Activated B cell treated with CpG ODN at 0.5 μM for 24 hours (primary cell): Measurements from ENCODE around the gene POM121. TPM values are rescaled to one million over a fixed set of nuclear protein-coding genes. Genes with fewer than 3 reads are reported as not detected.
"Not testable (repeated sequence)": the region's sequence is repeated elsewhere in the genome, so short reads cannot be mapped to it uniquely, and the experiment has no call there.

Source experiments
- ATAC-seq: fragments of 200-7000 bp; cut with Tn5 transposase; one replicate; pipeline ENCODE4 v1.10.0; 2021; ENCODE audit warnings: low read depth, mild to moderate bottlenecking, moderate library complexity
- CTCF ChIA-PET: fragments of 350-600 bp; sonication (Branson Sonifier 250); formaldehyde crosslinking; loops from one replicate; lab custom pipeline; 2021; ENCODE audit warnings: antibody characterized with exemption; lab: Charles Lee
- POLR2A ChIA-PET: fragments of 350-600 bp; sonication (Branson Sonifier 250); formaldehyde crosslinking; loops from one replicate; lab custom pipeline; 2021; ENCODE audit warnings: antibody characterized with exemption; lab: Charles Lee
- DNase-seq: peaks from one replicate; pipeline ENCODE4 v3.0.0; 2022
- H3K27ac Mint-ChIP-seq: one replicate; pipeline ENCODE4 v1.8.0; 2020; ENCODE audit warnings: mixed read lengths
- H3K27me3 Mint-ChIP-seq: one replicate; pipeline ENCODE4 v1.8.0; 2021; ENCODE audit warnings: mixed read lengths
- H3K36me3 Mint-ChIP-seq: one replicate; pipeline ENCODE4 v1.8.0; 2021; ENCODE audit warnings: low read depth, mixed read lengths
- H3K4me1 Mint-ChIP-seq: one replicate; pipeline ENCODE4 v1.8.0; 2021; ENCODE audit warnings: mixed read lengths
- H3K4me3 Mint-ChIP-seq: one replicate; pipeline ENCODE4 v1.8.0; 2020; ENCODE audit warnings: mild to moderate bottlenecking, mixed read lengths
- H3K9me3 Mint-ChIP-seq: one replicate; pipeline ENCODE4 v1.8.0; 2020; ENCODE audit warnings: mixed read lengths
- intact Hi-C: fragments of 100-400 bp; cut with micrococcal nuclease; formaldehyde crosslinking; loops from one replicate; pipeline ENCODE4 v1.15.1; 2024
- total RNA-seq: library from RNA; stranded (reverse); gene quantifications from 2 replicates; pipeline ENCODE4 v1.2.3, GENCODE V29; 2022
- TF ChIP-seq, protein P1 (sequence below): fragments of 200-600 bp; IDR thresholded peaks from one replicate; pipeline ENCODE4 v1.8.0; 2022; ENCODE audit warnings: antibody characterized with exemption, mild to moderate bottlenecking

The POM121 gene
- total RNA-seq, 1 donor from 2014 or later = 46.7 TPM

DNA sequence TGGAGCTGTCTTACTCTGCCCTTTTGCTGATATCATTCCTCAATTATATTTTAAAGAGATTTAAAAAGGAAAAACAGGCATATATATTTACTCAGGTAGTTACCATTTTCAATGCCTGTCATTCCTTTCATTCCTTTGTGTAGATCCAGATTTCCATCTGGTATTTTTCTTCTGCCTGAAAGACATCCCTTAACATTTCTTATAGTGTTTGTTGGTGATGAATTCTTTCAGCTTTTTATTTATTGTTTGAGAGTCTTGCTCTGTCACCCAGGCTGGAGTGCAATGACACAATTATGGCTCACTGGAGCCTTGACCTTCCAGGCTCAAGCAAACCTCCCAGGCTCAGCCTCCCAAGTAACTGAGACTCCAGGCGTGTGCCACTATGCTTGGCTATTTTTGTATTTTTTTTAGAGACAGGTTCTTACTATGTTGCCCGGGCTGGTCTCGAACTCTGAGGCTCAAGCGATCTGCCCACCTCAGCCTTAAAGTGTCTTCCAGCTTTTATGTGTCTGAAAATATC lies 5.6 kb upstream of the POM121 start:
- Mint-ChIP-seq H3K27ac (no peak overlapping the region), H3K27me3 (no peaks in the 10 kb centered on the region), H3K9me3 (no peaks in the 10 kb centered on the region), H3K4me3 (no peak overlapping the region), H3K36me3 (peaks cover 39% of the 10 kb centered on the region), H3K4me1 (peaks cover 13% of the 10 kb centered on the region)
- ATAC-seq (no peak), DNase-seq (no peak)
- ChIA-PET CTCF (no interaction called here), POLR2A (interaction anchor here (0.6 kb wide), 1 partner anchor 603 kb away, joined by 8 read pairs; the partner anchor contains the start of gene BAZ1B)
- intact Hi-C loops = no loop called here
- TF ChIP-seq, protein P1, sequence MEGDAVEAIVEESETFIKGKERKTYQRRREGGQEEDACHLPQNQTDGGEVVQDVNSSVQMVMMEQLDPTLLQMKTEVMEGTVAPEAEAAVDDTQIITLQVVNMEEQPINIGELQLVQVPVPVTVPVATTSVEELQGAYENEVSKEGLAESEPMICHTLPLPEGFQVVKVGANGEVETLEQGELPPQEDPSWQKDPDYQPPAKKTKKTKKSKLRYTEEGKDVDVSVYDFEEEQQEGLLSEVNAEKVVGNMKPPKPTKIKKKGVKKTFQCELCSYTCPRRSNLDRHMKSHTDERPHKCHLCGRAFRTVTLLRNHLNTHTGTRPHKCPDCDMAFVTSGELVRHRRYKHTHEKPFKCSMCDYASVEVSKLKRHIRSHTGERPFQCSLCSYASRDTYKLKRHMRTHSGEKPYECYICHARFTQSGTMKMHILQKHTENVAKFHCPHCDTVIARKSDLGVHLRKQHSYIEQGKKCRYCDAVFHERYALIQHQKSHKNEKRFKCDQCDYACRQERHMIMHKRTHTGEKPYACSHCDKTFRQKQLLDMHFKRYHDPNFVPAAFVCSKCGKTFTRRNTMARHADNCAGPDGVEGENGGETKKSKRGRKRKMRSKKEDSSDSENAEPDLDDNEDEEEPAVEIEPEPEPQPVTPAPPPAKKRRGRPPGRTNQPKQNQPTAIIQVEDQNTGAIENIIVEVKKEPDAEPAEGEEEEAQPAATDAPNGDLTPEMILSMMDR = no peak

DNA sequence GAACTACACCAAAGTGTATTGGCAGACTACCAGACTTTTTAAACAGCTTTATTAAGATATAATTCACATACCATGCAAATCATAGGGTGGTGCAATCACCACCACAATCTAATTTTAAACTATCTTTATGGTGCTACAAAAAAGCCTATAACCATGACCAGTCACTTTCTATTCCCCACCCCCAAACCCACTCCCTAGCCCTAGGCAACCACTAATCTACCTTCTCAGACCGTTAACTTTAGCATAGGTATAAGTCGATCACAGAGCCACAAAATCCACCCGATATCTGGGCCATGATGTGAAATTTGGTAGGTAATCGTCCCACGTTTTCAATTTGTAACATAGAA lies 536 bp upstream of the POM121 start:
- CTCF ChIA-PET = no interaction called here
- Mint-ChIP-seq H3K36me3 (peaks cover 51% of the 10 kb centered on the region), H3K4me1 (peaks cover 31% of the 10 kb centered on the region), H3K27me3 (no peaks in the 10 kb centered on the region), H3K9me3 (no peaks in the 10 kb centered on the region), H3K4me3 (peak overlapping the region; percentile 100), H3K27ac (peak overlapping the region; percentile 98)
- TF ChIP-seq, protein P1 = no peak
- intact Hi-C loops = loop anchor here (2.0 kb wide), 1 partner anchor 96 kb away; the partner anchor contains the start of gene TYW1B
- POLR2A ChIA-PET = no interaction called here
- ATAC-seq (no peak), DNase-seq (no peak)

DNA sequence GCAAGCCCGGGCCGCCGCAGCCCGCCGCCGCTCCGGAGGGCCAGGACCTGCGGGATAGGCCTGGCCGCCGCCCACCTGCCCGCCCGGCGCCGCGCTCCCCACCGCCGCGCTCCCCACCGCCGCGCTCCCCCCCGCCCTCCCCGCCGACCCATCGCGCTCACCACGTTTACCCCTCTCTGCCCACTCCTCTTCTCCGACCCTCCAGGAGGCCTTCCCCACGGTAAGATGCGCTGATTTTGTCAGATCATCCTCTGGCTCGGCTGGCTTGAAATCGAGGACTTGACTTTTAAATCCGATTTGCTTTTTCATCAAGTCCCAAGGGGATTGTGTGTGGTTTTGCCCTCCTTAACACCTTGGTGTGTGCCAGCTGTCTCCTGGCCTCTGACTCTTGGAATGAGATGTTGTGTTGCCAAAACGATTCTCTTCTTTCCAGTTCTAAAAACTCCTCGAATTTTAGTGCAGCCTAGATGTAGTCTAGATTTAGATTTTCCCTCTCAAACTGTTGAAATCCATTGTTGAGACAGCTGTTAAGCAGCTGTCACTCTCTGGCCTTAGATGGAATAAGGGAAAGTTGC lies 738 bp downstream of the POM121 start:
- H3K9me3 Mint-ChIP-seq = no peaks in the 10 kb centered on the region
- H3K27me3 Mint-ChIP-seq = no peaks in the 10 kb centered on the region
- TF ChIP-seq, protein P1 = no peak
- peaks cover 57% of the 10 kb centered on the region for H3K36me3 Mint-ChIP-seq
- intact Hi-C loops = loop anchor here (2.0 to 5.0 kb wide), 2 partner anchors 97 to 527 kb away; partner anchors contain the start of gene TYW1B
- H3K4me1 Mint-ChIP-seq = peaks cover 31% of the 10 kb centered on the region
- peak overlapping the region; percentile 91 for H3K27ac Mint-ChIP-seq
- no peak for ATAC-seq
- no peak for DNase-seq
- ChIA-PET CTCF (no interaction called here), POLR2A (interaction anchor here (0.6 kb wide), 1 partner anchor 440 kb away, joined by 5 read pairs; no protein-coding TSS in a partner anchor)
- H3K4me3 Mint-ChIP-seq = peak overlapping the region; percentile 100

DNA sequence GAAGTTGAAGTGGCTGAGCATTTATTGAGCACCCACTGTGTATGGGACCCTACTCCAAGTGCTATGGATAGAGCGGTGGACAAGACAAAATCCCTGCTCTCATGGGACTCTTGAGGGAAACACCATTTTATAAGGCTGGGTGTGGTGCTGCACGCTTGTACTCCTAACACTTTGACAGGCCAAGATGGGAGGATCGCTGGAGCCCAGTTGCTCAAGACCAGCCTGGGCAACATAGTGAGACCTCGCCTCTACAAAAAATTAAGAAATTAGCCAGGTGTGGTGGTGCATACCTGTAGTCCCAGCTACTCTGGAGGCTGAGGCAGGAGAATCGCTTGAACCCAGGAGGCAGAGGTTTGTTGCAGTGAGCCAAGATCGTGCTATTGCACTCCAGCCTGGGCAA lies 2.9 kb downstream of the POM121 start:
- CTCF ChIA-PET, POLR2A ChIA-PET, DNase-seq, H3K4me3 Mint-ChIP-seq, H3K9me3 Mint-ChIP-seq, H3K27me3 Mint-ChIP-seq, ATAC-seq, H3K27ac Mint-ChIP-seq: not testable (repeated sequence)
- intact Hi-C loops = loop anchor here (5.0 kb wide), 1 partner anchor 525 kb away; no protein-coding TSS in a partner anchor
- H3K36me3 Mint-ChIP-seq = peaks cover 63% of the 10 kb centered on the region
- peaks cover 31% of the 10 kb centered on the region for H3K4me1 Mint-ChIP-seq

DNA sequence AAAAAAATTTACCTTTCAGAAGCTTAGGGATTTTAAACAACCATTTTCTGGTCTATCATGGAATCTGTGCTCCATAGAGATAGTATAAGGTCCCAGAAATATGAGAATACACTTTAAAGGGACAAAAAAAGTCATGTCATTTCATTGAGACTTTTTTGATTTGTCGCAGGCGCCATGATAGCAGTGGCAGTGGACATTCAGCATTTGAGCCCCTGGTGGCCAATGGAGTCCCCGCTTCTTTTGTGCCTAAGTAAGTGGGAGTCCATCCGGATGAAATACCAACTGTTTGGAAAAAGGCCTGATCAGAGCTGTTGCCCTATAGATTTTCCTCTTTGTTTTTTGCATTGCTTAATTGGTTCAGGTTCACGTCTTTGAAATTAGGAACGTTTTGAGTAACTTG lies 3.3 kb downstream of the POM121 start:
- DNase-seq, POLR2A ChIA-PET, H3K27me3 Mint-ChIP-seq, H3K4me3 Mint-ChIP-seq, CTCF ChIA-PET, H3K27ac Mint-ChIP-seq, ATAC-seq, H3K9me3 Mint-ChIP-seq: not testable (repeated sequence)
- Mint-ChIP-seq H3K4me1 (peaks cover 29% of the 10 kb centered on the region), H3K36me3 (peaks cover 63% of the 10 kb centered on the region)
- intact Hi-C loops = loop anchor here (5.0 kb wide), 1 partner anchor 524 kb away; no protein-coding TSS in a partner anchor

DNA sequence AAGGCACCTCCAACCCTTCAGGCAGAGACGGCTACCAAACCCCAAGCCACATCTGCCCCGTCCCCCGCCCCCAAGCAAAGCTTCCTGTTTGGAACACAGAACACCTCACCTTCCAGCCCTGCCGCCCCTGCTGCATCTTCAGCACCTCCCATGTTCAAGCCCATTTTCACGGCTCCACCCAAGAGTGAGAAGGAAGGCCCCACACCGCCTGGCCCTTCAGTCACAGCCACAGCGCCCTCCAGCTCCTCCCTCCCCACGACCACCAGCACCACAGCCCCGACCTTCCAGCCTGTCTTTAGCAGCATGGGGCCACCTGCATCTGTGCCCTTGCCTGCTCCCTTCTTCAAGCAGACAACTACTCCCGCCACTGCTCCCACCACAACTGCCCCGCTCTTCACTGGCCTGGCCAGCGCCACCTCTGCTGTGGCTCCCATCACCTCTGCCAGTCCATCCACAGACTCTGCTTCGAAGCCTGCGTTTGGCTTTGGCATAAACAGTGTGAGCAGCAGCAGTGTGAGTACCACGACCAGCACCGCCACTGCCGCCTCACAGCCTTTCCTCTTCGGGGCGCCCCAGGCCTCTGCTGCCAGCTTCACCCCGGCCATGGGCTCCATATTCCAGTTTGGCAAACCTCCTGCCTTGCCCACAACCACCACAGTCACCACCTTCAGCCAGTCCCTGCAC lies 17.3 kb downstream of the POM121 start:
- ATAC-seq, H3K27me3 Mint-ChIP-seq, H3K27ac Mint-ChIP-seq, H3K9me3 Mint-ChIP-seq, POLR2A ChIA-PET, CTCF ChIA-PET, intact Hi-C loops, H3K4me3 Mint-ChIP-seq, DNase-seq: not testable (repeated sequence)
- peaks cover 16% of the 10 kb centered on the region for H3K4me1 Mint-ChIP-seq
- H3K36me3 Mint-ChIP-seq = peaks cover 37% of the 10 kb centered on the region

DNA sequence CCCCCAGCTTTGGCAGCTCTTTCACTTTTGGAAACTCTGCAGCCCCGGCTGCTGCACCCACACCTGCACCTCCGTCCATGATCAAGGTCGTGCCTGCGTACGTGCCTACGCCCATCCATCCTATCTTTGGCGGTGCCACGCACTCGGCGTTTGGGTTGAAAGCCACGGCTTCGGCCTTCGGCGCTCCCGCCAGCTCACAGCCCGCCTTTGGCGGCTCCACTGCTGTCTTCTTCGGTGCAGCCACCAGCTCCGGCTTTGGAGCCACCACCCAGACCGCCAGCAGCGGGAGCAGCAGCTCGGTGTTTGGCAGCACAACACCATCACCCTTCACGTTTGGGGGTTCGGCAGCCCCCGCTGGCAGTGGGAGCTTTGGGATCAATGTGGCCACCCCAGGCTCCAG lies 18.1 kb downstream of the POM121 start:
- H3K4me1 Mint-ChIP-seq, CTCF ChIA-PET, H3K4me3 Mint-ChIP-seq, intact Hi-C loops, ATAC-seq, H3K27me3 Mint-ChIP-seq, DNase-seq, POLR2A ChIA-PET, H3K27ac Mint-ChIP-seq, H3K9me3 Mint-ChIP-seq: not testable (repeated sequence)
- peaks cover 34% of the 10 kb centered on the region for H3K36me3 Mint-ChIP-seq

DNA sequence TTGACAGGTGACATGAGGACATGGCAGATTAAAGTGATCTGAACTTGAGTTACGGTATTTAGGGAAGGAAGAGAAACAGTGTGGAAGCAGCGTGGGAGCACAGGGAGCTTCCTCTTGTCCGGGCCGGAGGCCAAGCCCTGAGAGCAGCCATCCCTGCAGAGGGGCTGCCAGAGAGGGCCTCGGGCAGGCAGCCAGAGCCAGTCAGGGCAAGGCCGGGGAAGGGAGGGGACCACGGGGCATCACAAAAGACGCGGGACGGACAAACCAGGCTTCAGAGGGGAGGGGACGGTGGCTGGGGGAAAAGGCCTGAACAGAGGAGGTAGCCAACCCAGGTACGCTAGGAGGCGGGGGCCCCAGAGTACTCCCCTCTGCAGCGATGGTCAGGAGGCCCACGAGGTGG lies 20.0 kb downstream of the POM121 start:
- POLR2A ChIA-PET, H3K27ac Mint-ChIP-seq, intact Hi-C loops, H3K27me3 Mint-ChIP-seq, H3K4me3 Mint-ChIP-seq, CTCF ChIA-PET, H3K4me1 Mint-ChIP-seq, H3K9me3 Mint-ChIP-seq, DNase-seq, ATAC-seq: not testable (repeated sequence)
- H3K36me3 Mint-ChIP-seq = peaks cover 27% of the 10 kb centered on the region

DNA sequence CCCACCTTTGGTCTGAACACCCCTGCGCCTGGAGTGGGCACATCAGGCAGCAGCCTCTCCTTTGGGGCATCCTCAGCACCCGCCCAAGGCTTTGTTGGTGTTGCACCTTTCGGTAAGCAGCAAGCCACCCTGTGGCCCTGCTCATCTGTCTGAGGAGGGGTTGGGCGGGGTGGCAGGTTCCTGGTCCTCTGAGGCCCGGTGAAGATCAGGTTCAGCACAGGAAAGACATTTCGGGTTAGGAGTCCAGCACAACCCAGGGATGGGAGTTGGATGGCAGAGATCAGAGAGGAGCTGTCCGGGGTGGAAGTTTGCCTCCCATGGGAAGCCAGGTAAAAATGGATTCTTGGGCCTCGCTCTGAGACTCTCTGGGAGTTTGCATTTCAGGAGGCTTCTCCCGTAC lies 20.7 kb downstream of the POM121 start:
- H3K4me3 Mint-ChIP-seq, intact Hi-C loops, ATAC-seq, H3K4me1 Mint-ChIP-seq, CTCF ChIA-PET, DNase-seq, H3K27me3 Mint-ChIP-seq, H3K27ac Mint-ChIP-seq, H3K9me3 Mint-ChIP-seq, POLR2A ChIA-PET: not testable (repeated sequence)
- peaks cover 27% of the 10 kb centered on the region for H3K36me3 Mint-ChIP-seq
